ENCODE data around the gene CFAP107. TPM values are rescaled to one million over a fixed set of nuclear protein-coding genes. Genes with fewer than 3 reads are reported as not detected.

The CFAP107 gene
- polyA plus RNA-seq, 1 donor from 2014 or later = not detected

GRCh38 chr1:12703821-12704451, 42.1 kb upstream of the CFAP107 start:
- no peaks in the 10 kb centered on the region for H3K9me3 ChIP-seq (ENCODE audit: low read length)
- H3F3A ChIP-seq (ENCODE audit: insufficient read depth, low read length, poor library complexity, severe bottlenecking) = no peaks in the 10 kb centered on the region
- no peaks in the 10 kb centered on the region for H3K9me2 ChIP-seq (ENCODE audit: insufficient read depth, low read length)
- H4K20me1 ChIP-seq (ENCODE audit: insufficient read depth) = no peaks in the 10 kb centered on the region
- H3K4me3 ChIP-seq (ENCODE audit: low read length) = no peak overlapping the region
- no peak overlapping the region for H2AFZ ChIP-seq (ENCODE audit: low read depth, low read length)
- no peak overlapping the region for H3K27ac ChIP-seq (ENCODE audit: low read length)
- no peak overlapping the region for H3K4me2 ChIP-seq (ENCODE audit: low read length)
- no peaks in the 10 kb centered on the region for H3K27me3 ChIP-seq (ENCODE audit: insufficient read depth, low read depth, low read length)
- no peak overlapping the region for H3K9ac ChIP-seq (ENCODE audit: low read length)
- no peaks in the 10 kb centered on the region for H3K36me3 ChIP-seq (ENCODE audit: insufficient read depth, low read length)
- no peaks in the 10 kb centered on the region for H3K79me2 ChIP-seq (replicated peaks; ENCODE audit: insufficient read depth, low read length)
- TF ChIP-seq TAF1 (IDR thresholded peaks at IDR 0.05; ENCODE audit: low read depth) = no peak
- TF ChIP-seq, protein P1, sequence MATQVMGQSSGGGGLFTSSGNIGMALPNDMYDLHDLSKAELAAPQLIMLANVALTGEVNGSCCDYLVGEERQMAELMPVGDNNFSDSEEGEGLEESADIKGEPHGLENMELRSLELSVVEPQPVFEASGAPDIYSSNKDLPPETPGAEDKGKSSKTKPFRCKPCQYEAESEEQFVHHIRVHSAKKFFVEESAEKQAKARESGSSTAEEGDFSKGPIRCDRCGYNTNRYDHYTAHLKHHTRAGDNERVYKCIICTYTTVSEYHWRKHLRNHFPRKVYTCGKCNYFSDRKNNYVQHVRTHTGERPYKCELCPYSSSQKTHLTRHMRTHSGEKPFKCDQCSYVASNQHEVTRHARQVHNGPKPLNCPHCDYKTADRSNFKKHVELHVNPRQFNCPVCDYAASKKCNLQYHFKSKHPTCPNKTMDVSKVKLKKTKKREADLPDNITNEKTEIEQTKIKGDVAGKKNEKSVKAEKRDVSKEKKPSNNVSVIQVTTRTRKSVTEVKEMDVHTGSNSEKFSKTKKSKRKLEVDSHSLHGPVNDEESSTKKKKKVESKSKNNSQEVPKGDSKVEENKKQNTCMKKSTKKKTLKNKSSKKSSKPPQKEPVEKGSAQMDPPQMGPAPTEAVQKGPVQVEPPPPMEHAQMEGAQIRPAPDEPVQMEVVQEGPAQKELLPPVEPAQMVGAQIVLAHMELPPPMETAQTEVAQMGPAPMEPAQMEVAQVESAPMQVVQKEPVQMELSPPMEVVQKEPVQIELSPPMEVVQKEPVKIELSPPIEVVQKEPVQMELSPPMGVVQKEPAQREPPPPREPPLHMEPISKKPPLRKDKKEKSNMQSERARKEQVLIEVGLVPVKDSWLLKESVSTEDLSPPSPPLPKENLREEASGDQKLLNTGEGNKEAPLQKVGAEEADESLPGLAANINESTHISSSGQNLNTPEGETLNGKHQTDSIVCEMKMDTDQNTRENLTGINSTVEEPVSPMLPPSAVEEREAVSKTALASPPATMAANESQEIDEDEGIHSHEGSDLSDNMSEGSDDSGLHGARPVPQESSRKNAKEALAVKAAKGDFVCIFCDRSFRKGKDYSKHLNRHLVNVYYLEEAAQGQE (IDR thresholded peaks at IDR 0.05; ENCODE audit: borderline replicate concordance) = no peak
- TF ChIP-seq EP300 (conservative IDR thresholded peaks at IDR 0.05; ENCODE audit: poor library complexity, severe bottlenecking) = no peak
- no peak for TF ChIP-seq EZH2 (IDR thresholded peaks at IDR 0.05; ENCODE audit: borderline replicate concordance, insufficient read depth, low read length, poor library complexity, severe bottlenecking)
- no peak for TF ChIP-seq RAD21 (conservative IDR thresholded peaks at IDR 0.05)
- no peak for TF ChIP-seq MXI1 (conservative IDR thresholded peaks at IDR 0.05; ENCODE audit: poor library complexity, severe bottlenecking)
- TF ChIP-seq POLR2AphosphoS5 (IDR thresholded peaks at IDR 0.05) = no peak
- TF ChIP-seq, protein P2, sequence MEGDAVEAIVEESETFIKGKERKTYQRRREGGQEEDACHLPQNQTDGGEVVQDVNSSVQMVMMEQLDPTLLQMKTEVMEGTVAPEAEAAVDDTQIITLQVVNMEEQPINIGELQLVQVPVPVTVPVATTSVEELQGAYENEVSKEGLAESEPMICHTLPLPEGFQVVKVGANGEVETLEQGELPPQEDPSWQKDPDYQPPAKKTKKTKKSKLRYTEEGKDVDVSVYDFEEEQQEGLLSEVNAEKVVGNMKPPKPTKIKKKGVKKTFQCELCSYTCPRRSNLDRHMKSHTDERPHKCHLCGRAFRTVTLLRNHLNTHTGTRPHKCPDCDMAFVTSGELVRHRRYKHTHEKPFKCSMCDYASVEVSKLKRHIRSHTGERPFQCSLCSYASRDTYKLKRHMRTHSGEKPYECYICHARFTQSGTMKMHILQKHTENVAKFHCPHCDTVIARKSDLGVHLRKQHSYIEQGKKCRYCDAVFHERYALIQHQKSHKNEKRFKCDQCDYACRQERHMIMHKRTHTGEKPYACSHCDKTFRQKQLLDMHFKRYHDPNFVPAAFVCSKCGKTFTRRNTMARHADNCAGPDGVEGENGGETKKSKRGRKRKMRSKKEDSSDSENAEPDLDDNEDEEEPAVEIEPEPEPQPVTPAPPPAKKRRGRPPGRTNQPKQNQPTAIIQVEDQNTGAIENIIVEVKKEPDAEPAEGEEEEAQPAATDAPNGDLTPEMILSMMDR (IDR thresholded peaks at IDR 0.05; ENCODE audit: poor library complexity, severe bottlenecking) = no peak
- TF ChIP-seq SMC3 (conservative IDR thresholded peaks at IDR 0.05; ENCODE audit: poor library complexity) = no peak

GRCh38 chr1:12706061-12706460, 39.9 kb upstream of the CFAP107 start:
- no peak overlapping the region for H3K4me2 ChIP-seq (ENCODE audit: low read length)
- no peaks in the 10 kb centered on the region for H4K20me1 ChIP-seq (ENCODE audit: insufficient read depth)
- H3K9me3 ChIP-seq (ENCODE audit: low read length) = no peaks in the 10 kb centered on the region
- H3K36me3 ChIP-seq (ENCODE audit: insufficient read depth, low read length) = no peaks in the 10 kb centered on the region
- no peak overlapping the region for H3K27ac ChIP-seq (ENCODE audit: low read length)
- no peak overlapping the region for H3K4me3 ChIP-seq (ENCODE audit: low read length)
- no peak overlapping the region for H3K9ac ChIP-seq (ENCODE audit: low read length)
- TF ChIP-seq EP300 (conservative IDR thresholded peaks at IDR 0.05; ENCODE audit: poor library complexity, severe bottlenecking) (no peak), SMC3 (conservative IDR thresholded peaks at IDR 0.05; ENCODE audit: poor library complexity) (no peak), EZH2 (IDR thresholded peaks at IDR 0.05; ENCODE audit: borderline replicate concordance, insufficient read depth, low read length, poor library complexity, severe bottlenecking) (no peak), TAF1 (IDR thresholded peaks at IDR 0.05; ENCODE audit: low read depth) (no peak), RAD21 (conservative IDR thresholded peaks at IDR 0.05) (no peak), POLR2AphosphoS5 (IDR thresholded peaks at IDR 0.05) (no peak), MXI1 (conservative IDR thresholded peaks at IDR 0.05; ENCODE audit: poor library complexity, severe bottlenecking) (no peak)
- TF ChIP-seq, protein P2 (IDR thresholded peaks at IDR 0.05; ENCODE audit: poor library complexity, severe bottlenecking) = no peak
- TF ChIP-seq, protein P1 (IDR thresholded peaks at IDR 0.05; ENCODE audit: borderline replicate concordance) = no peak
- H3K79me2 ChIP-seq (replicated peaks; ENCODE audit: insufficient read depth, low read length) = no peaks in the 10 kb centered on the region
- no peaks in the 10 kb centered on the region for H3K27me3 ChIP-seq (ENCODE audit: insufficient read depth, low read depth, low read length)
- no peak overlapping the region for H2AFZ ChIP-seq (ENCODE audit: low read depth, low read length)
- H3F3A ChIP-seq (ENCODE audit: insufficient read depth, low read length, poor library complexity, severe bottlenecking) = no peaks in the 10 kb centered on the region
- no peaks in the 10 kb centered on the region for H3K9me2 ChIP-seq (ENCODE audit: insufficient read depth, low read length)

Measured in neural cell (in vitro differentiated cells).